IMR-90 (cell line): ENCODE results near the gene TNK2. TPM values are rescaled to one million over a fixed set of nuclear protein-coding genes. Genes with fewer than 3 reads are reported as not detected.

ENCODE experiments used
- ATAC-seq: fragments of 200-7000 bp; cut with Tn5 transposase; 2 replicates; pipeline ENCODE4 v1.9.1; 2020; ENCODE audit warnings: low read depth, mild to moderate bottlenecking, moderate library complexity
- BruUV-seq: library from RNA; stranded (reverse); fragments of 400-500 nt; replicated peaks from 2 replicates; lab custom pipeline; 2021; lab: Mats Ljungman, UMichigan
- CTCF ChIA-PET: fragments of 300-600 bp; formaldehyde crosslinking; extraction: SDS; loops from one replicate; lab custom pipeline; 2021; ENCODE audit warnings: antibody characterized with exemption; lab: Yijun Ruan, JAX
- POLR2A ChIA-PET: fragments of 300-600 bp; sonication (Branson Sonifier 250); formaldehyde crosslinking; loops from one replicate; lab custom pipeline; 2022; ENCODE audit warnings: antibody characterized with exemption; ENCODE audit not compliant: unreplicated experiment; lab: Charles Lee
- DNase-seq: peaks from one replicate; pipeline ENCODE4 v3.0.0; 2013
- H2AFZ ChIP-seq: replicated peaks from 2 replicates; pipeline ENCODE3; 2013; ENCODE audit warnings: low read length, mild to moderate bottlenecking; ENCODE audit not compliant: poor library complexity
- H2AK5ac ChIP-seq: 2 replicates; pipeline ENCODE4 v1.6.1; 2013; ENCODE audit warnings: low read depth, low read length, inconsistent platforms
- H2AK9ac ChIP-seq: replicated peaks from 2 replicates; pipeline ENCODE3; 2013; ENCODE audit warnings: mild to moderate bottlenecking, low read depth, low read length, moderate library complexity; ENCODE audit not compliant: poor library complexity
- H2BK120ac ChIP-seq: 2 replicates; pipeline ENCODE4 v1.6.1; 2013; ENCODE audit warnings: low read depth, low read length, inconsistent platforms
- H2BK15ac ChIP-seq: 3 replicates; pipeline ENCODE4 v1.6.1; 2013; ENCODE audit warnings: low read depth, low read length, inconsistent platforms
- H2BK20ac ChIP-seq: 2 replicates; pipeline ENCODE4 v1.6.1; 2013; ENCODE audit warnings: low read depth, mild to moderate bottlenecking, inconsistent platforms, low read length, moderate library complexity
- H2BK5ac ChIP-seq: 2 replicates; pipeline ENCODE4 v1.6.1; 2013; ENCODE audit warnings: mild to moderate bottlenecking, low read depth, low read length, inconsistent platforms; ENCODE audit not compliant: poor library complexity, severe bottlenecking
- H3K14ac ChIP-seq: replicated peaks from 2 replicates; pipeline ENCODE4 v1.6.1; 2013; ENCODE audit warnings: low read depth, low read length, inconsistent platforms
- H3K18ac ChIP-seq: 2 replicates; pipeline ENCODE4 v1.6.1; 2013; ENCODE audit warnings: low read depth, low read length, control low read depth
- H3K23ac ChIP-seq: 2 replicates; pipeline ENCODE4 v1.6.1; 2013; ENCODE audit warnings: low read depth, low read length, inconsistent platforms
- H3K27ac ChIP-seq: 2 replicates; pipeline ENCODE4 v1.5.1; 2013; ENCODE audit warnings: mild to moderate bottlenecking, control low read depth, low read length; ENCODE audit not compliant: insufficient read depth
- H3K27me3 ChIP-seq: 2 replicates; pipeline ENCODE4 v1.6.1; 2013; ENCODE audit warnings: low read length; ENCODE audit not compliant: control insufficient read depth, insufficient read depth
- H3K36me3 ChIP-seq: 2 replicates; pipeline ENCODE4 v1.6.1; 2013; ENCODE audit warnings: low read length, mixed read lengths; ENCODE audit not compliant: control insufficient read depth, insufficient read depth
- H3K4ac ChIP-seq: 2 replicates; pipeline ENCODE4 v1.6.1; 2013; ENCODE audit warnings: low read depth, low read length, inconsistent platforms
- H3K4me1 ChIP-seq: 2 replicates; pipeline ENCODE4 v1.6.1; 2013; ENCODE audit warnings: low read length, mixed read lengths; ENCODE audit not compliant: control insufficient read depth, insufficient read depth
- H3K4me2 ChIP-seq: 2 replicates; pipeline ENCODE4 v1.6.1; 2013; ENCODE audit warnings: low read depth, mild to moderate bottlenecking, control low read depth, low read length, moderate library complexity
- H3K4me3 ChIP-seq: 2 replicates; pipeline ENCODE4 v1.5.1; 2013; ENCODE audit warnings: low read depth, mild to moderate bottlenecking, control low read depth, low read length, moderate library complexity; ENCODE audit not compliant: insufficient read depth
- H3K56ac ChIP-seq: 2 replicates; pipeline ENCODE4 v1.6.1; 2013; ENCODE audit warnings: low read length, inconsistent platforms; ENCODE audit not compliant: insufficient read depth; ENCODE audit errors: extremely low read depth
- H3K79me1 ChIP-seq, 2 experiments: 2 replicates each; pipeline ENCODE4 v1.6.1; 2013; ENCODE audit warnings: low read length in 2 of 2, inconsistent platforms in 1 of 2, low read depth in 1 of 2
- H3K9ac ChIP-seq: 2 replicates; pipeline ENCODE4 v1.6.1; 2013; ENCODE audit warnings: low read depth, low read length, control low read depth
- H3K9me1 ChIP-seq: 2 replicates; pipeline ENCODE4 v1.6.1; 2013; ENCODE audit warnings: low read length, inconsistent platforms; ENCODE audit not compliant: insufficient read depth
- H3K9me3 ChIP-seq: 2 replicates; pipeline ENCODE4 v1.6.1; 2013; ENCODE audit warnings: low read length; ENCODE audit not compliant: control insufficient read depth, insufficient read depth
- H4K20me1 ChIP-seq: 2 replicates; pipeline ENCODE4 v1.6.1; 2013; ENCODE audit warnings: low read length, inconsistent platforms; ENCODE audit not compliant: insufficient read depth
- H4K5ac ChIP-seq: 2 replicates; pipeline ENCODE4 v1.6.1; 2013; ENCODE audit warnings: mild to moderate bottlenecking, low read depth, low read length, control low read depth
- H4K8ac ChIP-seq, 2 experiments: 2 replicates each; pipeline ENCODE4 v1.6.1; 2013; ENCODE audit warnings: low read depth in 2 of 2, low read length in 2 of 2, control low read depth in 1 of 2, inconsistent platforms in 1 of 2
- H4K91ac ChIP-seq: 2 replicates; pipeline ENCODE4 v1.6.1; 2013; ENCODE audit warnings: low read depth, low read length, inconsistent platforms; ENCODE audit not compliant: insufficient read depth
- BHLHE40 ChIP-seq: fragments of 150-350 bp; IDR thresholded peaks from 2 replicates; pipeline ENCODE4 v1.6.1; 2016; ENCODE audit warnings: mild to moderate bottlenecking, low read depth, low read length
- CEBPB ChIP-seq: IDR thresholded peaks from 2 replicates; pipeline ENCODE4 v1.6.1; 2012; ENCODE audit warnings: low read depth, low read length, improper control_type of control experiment
- CHD1 ChIP-seq: IDR thresholded peaks from 2 replicates; pipeline ENCODE4 v1.6.1; 2012; ENCODE audit warnings: low read depth, low read length, improper control_type of control experiment
- FOS ChIP-seq: fragments of 150-350 bp; IDR thresholded peaks from 2 replicates; pipeline ENCODE4 v1.6.1; 2016; ENCODE audit warnings: low read depth, low read length
- MAFK ChIP-seq: IDR thresholded peaks from 2 replicates; pipeline ENCODE4 v1.6.1; 2012; ENCODE audit warnings: low read depth, low read length, improper control_type of control experiment
- MAZ ChIP-seq: IDR thresholded peaks from 2 replicates; pipeline ENCODE4 v1.6.1; 2012; ENCODE audit warnings: low read depth, mild to moderate bottlenecking, low read length, improper control_type of control experiment, moderate library complexity, borderline replicate concordance
- MXI1 ChIP-seq: IDR thresholded peaks from 2 replicates; pipeline ENCODE4 v1.6.1; 2012; ENCODE audit warnings: low read depth, mild to moderate bottlenecking, low read length, moderate library complexity, borderline replicate concordance
- NFE2L2 ChIP-seq: fragments of 150-350 bp; IDR thresholded peaks from 2 replicates; pipeline ENCODE4 v1.6.1; 2016; ENCODE audit warnings: low read depth, mild to moderate bottlenecking, low read length
- RAD21 ChIP-seq: IDR thresholded peaks from 2 replicates; pipeline ENCODE4 v1.6.1; 2012; ENCODE audit warnings: low read length, improper control_type of control experiment
- RCOR1 ChIP-seq: IDR thresholded peaks from 2 replicates; pipeline ENCODE4 v1.6.1; 2012; ENCODE audit warnings: mild to moderate bottlenecking, low read length, improper control_type of control experiment; ENCODE audit not compliant: insufficient replicate concordance
- RFX5 ChIP-seq: IDR thresholded peaks from 2 replicates; pipeline ENCODE4 v1.8.0; 2012; ENCODE audit warnings: low read depth, mild to moderate bottlenecking, low read length, moderate library complexity
- WGBS, 2 experiments: methylation state at CpG; one replicate each; pipeline versions ENCODE4 v1.1.5 to v1.1.7; 2013; ENCODE audit warnings: missing lambda C conversion rate in 2 of 2; ENCODE audit not compliant: insufficient read length in 1 of 2; ENCODE audit errors: extremely low coverage in 2 of 2; 5-methylcytosine and 5-hydroxymethylcytosine counted together
- dilution Hi-C: fragments of 300-500 bp; cut with HindIII; formaldehyde crosslinking; loops from one replicate; pipeline ENCODE4 v1.14.3; 2018; ENCODE audit warnings: low sequenced_read_pairs; ENCODE audit not compliant: unreplicated experiment
- in situ Hi-C: fragments of 300-500 bp; cut with MboI; formaldehyde crosslinking; loops from 3 replicates; pipeline ENCODE4 v1.14.3; 2019; ENCODE audit warnings: low sequenced_read_pairs, inconsistent platforms, mixed read lengths
- intact Hi-C: fragments of 100-400 bp; cut with micrococcal nuclease; formaldehyde crosslinking; loops from 2 replicates; pipeline ENCODE4 v1.10.0; 2022
- polyA plus RNA-seq, 3 experiments: library from polyadenylated mRNA; depleted of rRNA; stranded (reverse); fragments of >200 nt; gene quantifications; 2 replicates each; pipeline ENCODE4 v1.2.3, GENCODE V29; 2012; ENCODE audit warnings: low replicate concordance in 1 of 3
- total RNA-seq: library from RNA; depleted of rRNA; stranded (reverse); fragments of >200 nt; gene quantifications from 2 replicates; pipeline ENCODE4 v1.2.3, GENCODE V29; 2012
- TF ChIP-seq, protein P1 (sequence below): fragments of 150-350 bp; IDR thresholded peaks from 2 replicates; pipeline ENCODE4 v1.6.1; 2016; ENCODE audit warnings: low read depth, mild to moderate bottlenecking, low read length, moderate library complexity, borderline replicate concordance
- TF ChIP-seq, protein P2 (sequence below): conservative IDR thresholded peaks from 2 replicates; pipeline ENCODE4 v1.5.1; 2012; ENCODE audit warnings: mild to moderate bottlenecking, low read depth, low read length, improper control_type of control experiment

TNK2 gene
- total and polyA plus RNA-seq, 2 of the 4 experiments (the other 2 are of a cell fraction), result 2.2 to 13.8 TPM

DNA sequence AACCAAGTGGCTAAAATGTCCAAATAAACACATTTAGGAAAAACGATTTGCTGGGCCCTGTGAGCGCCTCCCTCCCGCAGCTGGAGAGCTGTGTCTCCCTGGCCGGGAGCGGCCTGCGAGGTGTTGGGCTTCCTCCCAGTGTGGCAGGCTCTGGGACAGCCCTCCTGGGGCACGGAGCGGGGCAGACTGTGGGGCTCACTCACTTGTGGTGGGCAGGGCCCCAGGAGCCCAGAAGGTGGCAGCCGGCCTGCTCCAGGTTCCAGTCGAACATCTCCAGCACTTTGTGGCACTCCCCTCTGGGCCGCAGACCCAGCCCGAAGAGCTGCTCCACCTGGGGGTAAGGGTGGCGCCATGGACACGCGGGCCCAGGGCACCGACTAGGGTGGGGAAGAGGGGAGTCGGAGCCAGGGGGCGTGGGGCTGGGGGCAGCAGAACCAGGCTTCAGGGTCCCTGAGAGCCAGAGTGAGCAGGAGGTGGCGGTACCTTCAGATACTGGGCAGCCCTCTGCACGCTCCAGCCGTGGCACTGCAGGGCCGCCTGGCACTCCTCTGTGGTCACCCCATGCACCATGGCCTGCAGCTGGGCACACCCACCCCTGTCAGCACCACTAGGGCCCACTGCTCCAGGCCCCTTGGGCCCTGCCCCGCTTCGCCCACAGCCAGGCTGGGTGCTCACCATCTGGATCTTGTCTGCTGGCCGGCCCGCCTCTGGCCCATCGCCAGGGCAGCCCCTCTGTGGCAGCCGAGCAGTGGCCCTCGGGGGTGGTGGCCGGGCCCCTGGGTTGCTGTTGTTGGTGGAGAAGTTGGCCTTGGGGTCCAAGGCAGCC, 41.5 kb downstream of the TNK2 start:
- no peak overlapping the region for H2BK15ac ChIP-seq
- BruUV-seq, result no TSS peak
- dilution Hi-C loops, result no loop called here
- H4K5ac ChIP-seq, result no peak overlapping the region
- POLR2A ChIA-PET, result no interaction called here
- no peak overlapping the region for H2BK120ac ChIP-seq
- H3K14ac ChIP-seq, result no peak overlapping the region
- H4K20me1 ChIP-seq, result no peaks in the 10 kb centered on the region
- 0 out of 2 replicates have a peak, but pooled peaks cover 2% of the 10 kb centered on the region for H3K4me1 ChIP-seq
- H3K18ac ChIP-seq, result no peak overlapping the region
- no peak overlapping the region for H3K4ac ChIP-seq
- no peak overlapping the region for H2BK20ac ChIP-seq
- H3K9me3 ChIP-seq, result no peaks in the 10 kb centered on the region
- H3K4me2 ChIP-seq, result no peak overlapping the region
- H3K79me1 ChIP-seq, result peaks cover 0 to 3% of the 10 kb centered on the region in 2 experiments; a peak in 1 of 4 replicates
- H3K9ac ChIP-seq, result no peak overlapping the region
- H4K8ac ChIP-seq, result no peak overlapping the region
- no peak overlapping the region for H3K56ac ChIP-seq
- peaks cover 26% of the 10 kb centered on the region for H3K36me3 ChIP-seq
- no peak overlapping the region for H3K4me3 ChIP-seq
- H2AK5ac ChIP-seq, result no peak overlapping the region
- no peak overlapping the region for H2AK9ac ChIP-seq
- H4K91ac ChIP-seq, result no peak overlapping the region
- intact Hi-C loops, result no loop called here
- in situ Hi-C loops, result no loop called here
- ATAC-seq (no peak), DNase-seq (no peak)
- 91% methylated on average over 10 of the region's 30 CpGs; no CpG with 5 or more reads in 1 of the 2 experiments for WGBS, 2 experiments
- H3K9me1 ChIP-seq, result no peaks in the 10 kb centered on the region
- TF ChIP-seq CEBPB, result no peak
- no peak for TF ChIP-seq FOS
- TF ChIP-seq MAZ, result no peak
- TF ChIP-seq, protein P1, sequence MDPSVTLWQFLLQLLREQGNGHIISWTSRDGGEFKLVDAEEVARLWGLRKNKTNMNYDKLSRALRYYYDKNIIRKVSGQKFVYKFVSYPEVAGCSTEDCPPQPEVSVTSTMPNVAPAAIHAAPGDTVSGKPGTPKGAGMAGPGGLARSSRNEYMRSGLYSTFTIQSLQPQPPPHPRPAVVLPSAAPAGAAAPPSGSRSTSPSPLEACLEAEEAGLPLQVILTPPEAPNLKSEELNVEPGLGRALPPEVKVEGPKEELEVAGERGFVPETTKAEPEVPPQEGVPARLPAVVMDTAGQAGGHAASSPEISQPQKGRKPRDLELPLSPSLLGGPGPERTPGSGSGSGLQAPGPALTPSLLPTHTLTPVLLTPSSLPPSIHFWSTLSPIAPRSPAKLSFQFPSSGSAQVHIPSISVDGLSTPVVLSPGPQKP, result no peak
- no peak for TF ChIP-seq NFE2L2
- TF ChIP-seq CHD1, result no peak
- no peak for TF ChIP-seq MAFK
- no peak for TF ChIP-seq RCOR1
- no peak for TF ChIP-seq MXI1
- TF ChIP-seq RAD21, result no peak
- no peak for TF ChIP-seq BHLHE40
- TF ChIP-seq, protein P2, sequence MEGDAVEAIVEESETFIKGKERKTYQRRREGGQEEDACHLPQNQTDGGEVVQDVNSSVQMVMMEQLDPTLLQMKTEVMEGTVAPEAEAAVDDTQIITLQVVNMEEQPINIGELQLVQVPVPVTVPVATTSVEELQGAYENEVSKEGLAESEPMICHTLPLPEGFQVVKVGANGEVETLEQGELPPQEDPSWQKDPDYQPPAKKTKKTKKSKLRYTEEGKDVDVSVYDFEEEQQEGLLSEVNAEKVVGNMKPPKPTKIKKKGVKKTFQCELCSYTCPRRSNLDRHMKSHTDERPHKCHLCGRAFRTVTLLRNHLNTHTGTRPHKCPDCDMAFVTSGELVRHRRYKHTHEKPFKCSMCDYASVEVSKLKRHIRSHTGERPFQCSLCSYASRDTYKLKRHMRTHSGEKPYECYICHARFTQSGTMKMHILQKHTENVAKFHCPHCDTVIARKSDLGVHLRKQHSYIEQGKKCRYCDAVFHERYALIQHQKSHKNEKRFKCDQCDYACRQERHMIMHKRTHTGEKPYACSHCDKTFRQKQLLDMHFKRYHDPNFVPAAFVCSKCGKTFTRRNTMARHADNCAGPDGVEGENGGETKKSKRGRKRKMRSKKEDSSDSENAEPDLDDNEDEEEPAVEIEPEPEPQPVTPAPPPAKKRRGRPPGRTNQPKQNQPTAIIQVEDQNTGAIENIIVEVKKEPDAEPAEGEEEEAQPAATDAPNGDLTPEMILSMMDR, result no peak
- no peak for TF ChIP-seq RFX5
- no peak overlapping the region for H3K27ac ChIP-seq
- no peak overlapping the region for H2BK5ac ChIP-seq
- H2AFZ ChIP-seq, result no peak overlapping the region
- H3K27me3 ChIP-seq, result no peaks in the 10 kb centered on the region
- CTCF ChIA-PET, result no interaction called here
- no peak overlapping the region for H3K23ac ChIP-seq
